Testis (tissue), 3 donors: ENCODE data around the gene FARP1. TPM values are rescaled to one million over a fixed set of nuclear protein-coding genes. Genes with fewer than 3 reads are reported as not detected.

ENCODE experiments used
- DNase-seq: peaks from one replicate; pipeline ENCODE4 v3.0.0-alpha.2; 2019
- H3K27ac ChIP-seq, 2 donors: fragments of 200-600 bp; sonication (generic); one replicate each; pipeline ENCODE4 v1.5.1; 2019
- H3K27me3 ChIP-seq: fragments of 200-600 bp; sonication (generic); one replicate; pipeline ENCODE4 v1.5.1; 2019
- H3K36me3 ChIP-seq: fragments of 200-600 bp; sonication (generic); one replicate; pipeline ENCODE4 v1.5.1; 2017; ENCODE audit warnings: low read depth; ENCODE audit errors: missing control alignments
- H3K4me1 ChIP-seq: fragments of 200-600 bp; sonication (generic); one replicate; pipeline ENCODE4 v1.5.1; 2019
- H3K4me3 ChIP-seq, 2 donors: fragments of 200-600 bp; sonication (generic); one replicate each; pipeline ENCODE4 v1.5.1; 2017 to 2019
- H3K9me3 ChIP-seq: fragments of 200-600 bp; sonication (generic); one replicate; pipeline ENCODE4 v1.5.1; 2017
- CTCF ChIP-seq, 3 experiments: fragments of 450-650 bp in 2 of 3; fragments of 200-600 bp in 1 of 3; sonication (generic) in 1 of 3; IDR thresholded peaks; one replicate each; pipeline ENCODE4 v1.5.1; 2016 to 2019; ENCODE audit warnings: antibody characterized with exemption in 3 of 3, mild to moderate bottlenecking in 2 of 3, moderate library complexity in 1 of 3
- POLR2A ChIP-seq: fragments of 450-650 bp; IDR thresholded peaks from one replicate; pipeline ENCODE4 v1.6.1; 2017; ENCODE audit warnings: antibody characterized with exemption, mild to moderate bottlenecking, moderate library complexity
- WGBS, 2 donors: methylation state at CpG; one replicate each; pipeline ENCODE4 v1.1.5; 2018; 5-methylcytosine and 5-hydroxymethylcytosine counted together
- intact Hi-C: fragments of 100-400 bp; cut with DNase I; formaldehyde crosslinking; loops from one replicate; pipeline ENCODE4 v1.15.1; 2023; ENCODE audit warnings: low total_unique reads
- polyA plus RNA-seq: library from polyadenylated mRNA; stranded (reverse); fragments of 350-450 nt; fragmentation: Illumina TruSeq; extraction: RNeasy Lipid Tissue Mini Kit (QIAGEN cat#74804); gene quantifications from one replicate; pipeline ENCODE4 v1.2.3, GENCODE V29; 2014; ENCODE audit warnings: low read depth, low replicate concordance; ENCODE audit not compliant: insufficient read depth
- total RNA-seq, 2 donors: library from RNA; depleted of rRNA; stranded (reverse); fragments of >200 nt; gene quantifications; one replicate each; pipeline ENCODE4 v1.2.3, GENCODE V29; 2016

FARP1 gene
- total and polyA plus RNA-seq, 3 donors from 2014 or later, result 54.0 to 130 (median 69.1) TPM

GRCh38 chr13:98420554-98421175, 277.8 kb downstream of the FARP1 start:
- intact Hi-C loops, result no loop called here
- WGBS, 2 donors, result 85 to 86% methylated on average over 6 of the region's 6 CpGs
- Histone ChIP-seq H3K9me3 (no peaks in the 10 kb centered on the region), H3K4me1 (no peaks in the 10 kb centered on the region), H3K27me3 (no peaks in the 10 kb centered on the region), H3K36me3 (no peaks in the 10 kb centered on the region), H3K4me3 (no peak overlapping the region), H3K27ac (no peak overlapping the region)
- TF ChIP-seq POLR2A, result no peak
- TF ChIP-seq CTCF (IDR thresholded peaks at IDR 0.05), result no peak
- no peak for DNase-seq

GRCh38 chr13:98422046-98422445, 279.2 kb downstream of the FARP1 start:
- H3K27me3 ChIP-seq, result no peaks in the 10 kb centered on the region
- WGBS, 2 donors, result 89% methylated on average over 9 of the region's 9 CpGs
- intact Hi-C loops, result no loop called here
- no peak for DNase-seq
- H3K9me3 ChIP-seq, result no peaks in the 10 kb centered on the region
- H3K27ac ChIP-seq, result no peak overlapping the region
- no peak overlapping the region for H3K4me3 ChIP-seq
- H3K4me1 ChIP-seq, result no peaks in the 10 kb centered on the region
- H3K36me3 ChIP-seq, result no peaks in the 10 kb centered on the region
- TF ChIP-seq POLR2A (no peak), CTCF (IDR thresholded peaks at IDR 0.05) (no peak)

DNA sequence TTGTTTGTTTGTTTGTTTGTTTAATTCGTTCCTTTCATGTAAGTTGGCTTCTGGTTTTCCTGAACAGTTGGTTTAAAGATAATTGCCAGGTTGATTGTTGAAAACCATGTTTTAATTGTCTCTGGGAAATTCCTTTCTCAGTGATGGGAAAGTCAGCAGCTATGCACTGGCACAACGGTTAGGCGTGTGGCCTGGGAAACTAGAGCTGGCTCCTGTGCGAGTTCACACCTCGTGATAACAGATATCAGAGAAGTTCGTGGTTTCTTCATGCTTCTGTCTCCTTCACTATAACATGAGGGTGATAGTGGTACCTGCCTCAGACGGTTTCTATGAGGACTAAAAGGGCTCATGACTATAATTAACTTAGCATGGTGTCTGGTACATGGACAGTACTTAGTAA, 280.5 kb downstream of the FARP1 start:
- TF ChIP-seq POLR2A (no peak), CTCF (IDR thresholded peaks at IDR 0.05) (no peak)
- no peak overlapping the region for H3K4me3 ChIP-seq
- no peak overlapping the region for H3K27ac ChIP-seq

GRCh38 chr13:98427331-98427995, 284.6 kb downstream of the FARP1 start:
- no peaks in the 10 kb centered on the region for H3K4me1 ChIP-seq
- 61 to 74% methylated on average over 13 of the region's 13 CpGs for WGBS, 2 donors
- H3K4me3 ChIP-seq, result no peak overlapping the region
- TF ChIP-seq POLR2A (no peak), CTCF (IDR thresholded peaks at IDR 0.05) (no peak)
- no peak overlapping the region for H3K27ac ChIP-seq
- H3K36me3 ChIP-seq, result no peaks in the 10 kb centered on the region
- intact Hi-C loops, result no loop called here
- H3K9me3 ChIP-seq, result no peaks in the 10 kb centered on the region
- H3K27me3 ChIP-seq, result no peaks in the 10 kb centered on the region
- no peak for DNase-seq

More for the DNA sequence above, 280.5 kb downstream of the FARP1 start:
- Histone ChIP-seq H3K27me3 (no peaks in the 10 kb centered on the region), H3K9me3 (no peaks in the 10 kb centered on the region), H3K36me3 (no peaks in the 10 kb centered on the region), H3K4me1 (no peaks in the 10 kb centered on the region)
- WGBS, 2 donors, result 86 to 88% methylated on average over 7 of the region's 7 CpGs
- intact Hi-C loops, result no loop called here
- no peak for DNase-seq
